NCI-H1930 (cell line): ENCODE measurements around the gene FBXW11.
A peak's percentile ranks its signal among the peaks of the same experiment; 100 is the strongest.
"Not testable (repeated sequence)": the region's sequence is repeated elsewhere in the genome, so short reads cannot be mapped to it uniquely, and the experiment has no call there.

ENCODE experiments used
- DNase-seq, 2 experiments: peaks; one replicate each; lab custom pipeline; 2025; lab: John Stamatoyannopoulos, UW

Gene FBXW11

DNA sequence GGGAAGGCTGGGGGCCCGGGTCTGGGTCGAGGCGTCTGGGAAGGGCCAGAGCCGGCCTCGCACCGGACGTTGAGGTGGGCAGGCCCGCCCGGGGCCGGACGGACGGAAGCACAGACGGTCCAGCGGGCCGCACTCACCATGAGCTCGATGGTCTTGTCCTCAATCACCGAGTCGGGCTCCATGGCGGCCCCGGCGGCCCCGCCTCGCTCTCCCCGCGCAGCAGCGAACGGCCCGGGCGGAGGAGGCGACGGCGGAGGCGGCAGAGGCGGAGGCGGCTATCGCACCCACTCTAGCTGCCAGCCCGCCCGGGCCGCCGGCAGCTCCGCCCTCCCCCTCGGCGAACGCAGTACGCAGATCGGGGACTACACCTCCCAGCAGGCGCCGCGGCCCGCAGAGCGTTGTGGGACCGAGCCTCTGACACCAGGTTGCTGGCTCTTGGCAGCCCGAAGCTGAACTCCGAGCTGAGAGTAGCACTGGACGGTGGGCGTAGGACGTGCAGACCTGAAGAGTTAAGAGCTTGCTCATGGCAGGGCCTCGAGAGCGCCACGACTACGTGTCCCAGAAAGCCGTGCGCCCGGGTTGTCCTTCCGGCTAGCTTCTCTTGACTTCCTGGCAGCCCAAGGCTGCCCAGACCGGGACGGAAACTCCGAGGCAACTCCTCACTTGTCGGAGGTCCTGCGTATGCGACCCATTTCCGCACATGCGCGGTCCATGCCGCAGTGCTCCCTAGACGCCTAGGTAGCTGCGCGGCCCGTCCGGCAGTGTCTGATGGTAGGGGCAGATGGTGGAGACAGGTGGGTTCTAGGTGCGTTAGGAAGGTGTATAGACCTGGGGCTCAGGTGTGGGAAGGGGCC lies at the start of gene FBXW11:
FBXW11 (minus strand) TSS at position 318 of the 854 bp plus-strand sequence; CDS start at position 182, 136 bp downstream.
- peak; percentile 85 to 88 for DNase-seq

DNA sequence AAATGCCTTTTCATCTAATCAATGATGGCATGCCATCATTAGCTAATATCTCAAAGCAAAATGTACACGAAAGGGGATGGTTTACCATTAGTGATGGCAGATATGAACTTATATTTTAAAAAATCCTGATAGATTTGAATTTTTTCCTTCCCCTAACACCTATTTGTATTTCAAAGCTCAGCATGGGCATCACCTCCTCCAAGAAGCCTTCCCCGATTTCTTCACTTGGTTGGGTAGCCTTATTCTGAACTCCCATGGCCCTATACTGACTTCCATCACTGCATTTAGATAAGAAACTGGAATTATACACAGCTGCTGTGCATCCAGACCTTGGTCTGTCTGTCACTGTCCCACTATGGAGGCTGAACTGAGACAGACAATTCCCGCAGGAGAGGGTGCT lies 49.6 kb upstream of the FBXW11 start:
- DNase-seq, result no peak

DNA sequence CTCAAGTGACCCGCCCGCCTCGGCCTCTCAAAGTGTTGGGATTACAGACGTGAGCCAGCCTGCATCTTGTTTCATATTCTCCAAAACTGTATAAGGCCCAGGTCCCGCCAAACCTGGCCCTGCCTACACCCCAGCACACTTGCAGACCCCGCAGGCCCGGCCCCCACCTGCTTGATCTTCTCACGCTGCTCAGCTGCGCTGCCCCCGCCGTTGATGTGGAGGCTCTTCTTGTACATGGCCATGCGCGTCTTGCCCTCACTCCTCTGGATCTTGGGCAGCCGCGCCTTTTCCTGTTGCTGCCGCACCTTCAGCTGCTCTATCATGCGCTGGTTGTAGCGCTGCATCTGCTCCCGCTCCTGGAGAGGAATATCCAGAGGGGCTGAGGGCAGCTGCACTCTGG lies 49.0 kb upstream of the FBXW11 start:
- no peak for DNase-seq

DNA sequence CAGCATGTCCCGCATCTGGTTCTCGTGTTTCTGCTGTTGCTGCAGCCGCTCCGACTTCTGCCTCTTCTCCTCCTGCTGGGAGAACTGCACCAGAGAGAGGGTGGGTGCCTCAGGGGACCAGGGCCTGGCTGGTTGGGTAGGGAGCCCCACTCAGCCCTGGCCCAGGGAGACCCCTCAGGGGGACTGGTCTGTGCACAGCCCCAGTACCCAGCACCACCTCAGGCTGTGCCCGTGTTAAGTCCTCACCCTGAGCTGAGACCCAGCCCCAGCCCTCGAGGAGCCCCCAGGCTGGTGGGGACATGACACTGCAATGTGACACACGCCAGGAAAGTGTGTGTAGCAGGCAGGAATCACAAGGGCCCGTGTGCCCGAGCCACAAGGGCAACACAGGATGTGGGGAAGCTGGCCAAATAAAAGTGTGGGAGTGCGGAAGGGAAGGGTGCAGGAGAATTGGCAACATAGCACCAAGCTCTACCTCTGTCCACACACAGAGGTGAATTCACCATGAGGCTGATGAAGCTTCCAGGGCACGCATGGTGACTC lies 48.2 kb upstream of the FBXW11 start:
- DNase-seq, result no peak

DNA sequence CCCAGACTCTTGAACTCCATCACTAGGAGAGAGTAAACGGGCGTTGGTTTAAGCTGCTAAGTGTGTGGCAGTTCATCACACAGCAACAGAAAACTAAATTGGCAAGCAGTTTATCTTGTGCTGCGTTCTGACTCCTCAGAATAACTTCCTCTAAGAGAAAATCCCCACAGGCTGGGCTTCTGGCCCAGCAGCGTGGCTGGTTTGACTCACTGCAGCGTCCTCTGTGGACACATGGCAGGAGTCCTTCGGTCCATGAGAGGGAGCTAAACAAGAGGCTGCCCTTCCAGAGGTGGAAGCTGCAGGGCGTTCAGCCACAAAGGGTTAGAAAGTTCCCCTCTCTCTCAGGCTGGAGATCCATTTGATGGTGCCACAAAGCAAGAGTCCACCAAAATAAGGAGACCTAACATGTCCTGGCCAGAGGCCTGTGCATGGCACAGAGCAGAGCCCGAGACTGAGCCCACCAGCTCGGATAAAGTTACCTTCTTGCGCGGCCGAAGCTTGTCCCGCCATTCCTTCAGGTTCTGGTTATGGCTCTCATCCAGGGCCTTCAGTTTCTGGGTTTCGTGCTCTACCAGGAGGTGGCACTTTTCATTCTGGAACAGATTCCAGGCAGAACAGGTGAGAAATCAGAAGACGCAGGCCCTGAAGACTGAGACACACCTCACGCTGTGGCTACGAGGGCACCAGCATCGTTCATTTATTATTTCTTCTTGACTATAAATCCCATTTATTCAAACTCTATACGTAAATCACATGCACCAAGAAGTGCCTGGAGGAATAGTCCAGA lies 46.2 kb upstream of the FBXW11 start:
- DNase-seq, result no peak

DNA sequence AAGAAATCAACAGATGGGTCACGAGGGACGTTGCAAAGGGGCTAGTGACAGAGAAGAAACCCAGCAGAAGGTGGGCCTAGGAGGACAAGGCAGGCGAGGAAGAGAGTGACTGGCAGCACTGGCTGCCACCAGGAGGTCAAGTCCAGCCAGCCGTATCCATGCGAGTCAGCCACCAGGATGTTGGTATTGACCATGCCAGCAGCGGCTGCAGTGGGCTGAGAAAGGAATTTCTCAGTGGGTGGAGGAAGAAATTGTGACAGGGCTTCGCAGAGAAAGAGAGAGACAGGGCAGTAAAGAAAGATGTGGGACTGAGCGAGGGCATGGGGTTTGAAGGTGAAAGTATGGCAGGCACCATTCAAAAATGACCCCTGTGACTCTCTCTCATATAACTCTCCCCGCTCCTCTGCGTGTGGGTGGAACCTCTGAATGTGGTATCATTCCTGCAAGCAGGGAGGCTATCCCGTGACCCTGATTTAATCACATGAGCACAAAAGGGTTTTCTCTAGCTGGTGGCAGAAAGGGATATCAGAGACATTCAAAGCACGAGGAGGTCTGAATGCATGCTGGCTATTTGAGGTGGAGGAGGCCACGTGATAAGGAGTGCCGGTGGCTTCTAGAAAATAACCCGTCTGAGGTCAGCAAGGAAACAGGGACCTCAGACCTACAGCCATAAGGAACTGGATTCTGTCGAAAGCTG lies 45.4 kb upstream of the FBXW11 start:
- DNase-seq, result no peak

DNA sequence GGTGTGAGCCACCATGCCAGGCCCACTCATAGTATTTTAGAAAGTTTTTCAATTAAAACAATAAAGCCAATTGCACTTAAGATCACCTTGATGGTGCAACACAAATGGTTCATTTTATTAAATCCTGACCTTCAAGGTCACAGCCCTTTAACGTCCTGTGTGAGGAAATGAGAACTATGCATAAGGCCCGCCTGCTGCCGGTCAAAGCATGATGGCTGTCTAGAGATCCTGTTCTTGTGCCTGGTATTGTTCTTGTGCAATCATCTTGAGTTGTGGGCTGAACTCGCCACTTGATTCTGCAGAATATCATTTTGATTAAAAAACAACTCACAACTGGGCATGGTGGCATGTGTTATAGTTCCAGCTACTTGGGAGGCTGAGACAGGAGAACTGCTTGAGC lies 43.6 kb upstream of the FBXW11 start:
- DNase-seq, result no peak

DNA sequence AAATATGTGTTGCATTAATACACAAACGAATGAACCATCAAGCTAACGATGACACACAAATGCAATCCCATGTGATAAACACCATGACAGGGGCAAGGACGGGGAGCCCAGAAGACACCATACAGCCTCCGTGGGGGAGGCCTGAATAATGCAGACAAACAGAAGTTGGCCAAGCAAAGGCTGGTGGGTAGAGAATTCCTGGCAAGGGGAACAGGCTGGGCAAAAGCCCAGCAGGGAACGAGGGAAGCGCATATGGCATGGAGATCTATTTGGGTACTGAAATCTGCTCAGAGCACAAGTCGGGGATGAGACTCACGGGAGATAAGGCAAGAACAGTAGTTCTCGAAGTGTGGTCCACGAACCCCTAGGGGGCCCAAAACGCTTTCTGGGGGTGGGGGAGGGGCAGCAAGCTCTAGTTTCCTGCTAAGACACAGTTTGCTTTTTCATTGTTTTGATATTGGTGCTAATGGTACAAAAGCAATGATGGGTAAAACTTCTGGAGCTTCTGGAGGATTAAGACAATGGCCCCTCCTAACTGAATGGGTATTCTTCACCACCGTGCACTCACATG lies 42.9 kb upstream of the FBXW11 start:
- DNase-seq, result no peak

DNA sequence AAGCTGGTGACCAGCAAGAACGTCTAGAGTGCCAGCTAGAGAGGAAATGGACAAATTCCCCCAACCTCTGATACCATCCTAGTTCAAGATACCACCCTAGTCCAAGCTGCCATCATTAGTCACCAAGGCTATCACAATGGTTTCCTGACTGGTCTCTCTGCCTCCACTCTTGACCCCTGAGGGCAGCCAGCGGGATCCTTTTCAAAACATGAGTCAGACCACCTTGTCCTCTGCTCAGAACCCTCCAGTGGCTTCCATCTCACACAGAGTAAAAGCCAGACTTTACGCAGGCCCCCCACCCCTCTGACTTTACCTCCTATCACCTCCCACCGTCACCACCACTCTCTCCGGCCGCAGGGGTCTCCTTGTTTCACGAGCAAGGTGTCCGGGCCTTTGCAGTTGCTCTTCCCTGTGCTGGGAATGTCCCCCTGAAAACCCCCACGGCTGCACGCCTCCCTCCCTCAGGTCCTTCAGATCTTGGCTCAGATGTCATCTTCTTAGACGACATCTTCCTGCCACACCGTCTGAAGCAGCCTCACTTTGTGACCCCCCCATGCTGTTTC lies 42.2 kb upstream of the FBXW11 start:
- DNase-seq, result no peak

DNA sequence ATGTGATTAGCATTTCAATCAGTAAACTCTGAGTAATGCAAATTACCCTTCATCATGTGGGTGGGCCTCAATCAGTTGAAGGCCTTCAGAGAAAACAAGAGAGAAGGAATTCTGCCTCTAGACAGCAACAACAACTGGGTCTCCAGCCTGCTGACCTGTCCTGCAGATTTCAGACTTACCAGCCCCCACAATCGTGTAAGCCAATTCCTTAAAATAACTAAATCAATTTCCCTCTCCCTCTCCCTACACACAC lies 41.7 kb upstream of the FBXW11 start:
- no peak for DNase-seq

DNA sequence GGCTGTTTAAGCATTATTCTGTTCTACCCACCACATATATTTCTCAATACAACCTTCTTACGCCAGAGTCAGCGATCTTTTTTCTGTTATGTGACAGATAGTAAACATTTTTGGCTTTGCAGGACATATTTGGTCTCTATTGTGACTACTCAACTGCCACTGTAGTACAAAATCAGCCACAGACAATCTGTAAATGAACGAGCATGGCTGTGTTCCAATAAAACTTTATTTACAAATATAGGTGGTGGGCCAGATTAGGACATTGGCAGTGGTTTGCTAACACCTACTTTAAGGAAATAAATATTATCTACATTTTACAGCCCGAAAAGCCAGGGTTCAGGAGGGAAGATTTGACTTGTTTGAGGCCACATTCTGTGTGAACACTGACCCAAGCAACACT lies 40.2 kb upstream of the FBXW11 start:
- DNase-seq, result no peak

DNA sequence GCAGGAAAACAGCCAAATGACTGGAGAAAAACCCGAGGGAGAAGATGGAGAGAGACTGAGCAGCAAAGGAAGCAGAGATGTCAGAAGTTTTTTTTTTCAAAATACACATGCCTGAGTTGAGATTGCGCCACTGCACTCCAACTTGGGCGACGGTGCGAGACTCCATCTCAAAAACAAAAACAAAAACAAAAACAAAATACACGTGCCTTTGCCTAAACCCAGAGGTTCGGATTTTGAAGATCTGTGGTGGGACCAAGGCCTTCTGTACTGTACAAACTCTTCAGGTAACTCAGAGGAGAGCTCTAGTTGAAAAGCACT lies 38.8 kb upstream of the FBXW11 start:
- DNase-seq, result no peak

DNA sequence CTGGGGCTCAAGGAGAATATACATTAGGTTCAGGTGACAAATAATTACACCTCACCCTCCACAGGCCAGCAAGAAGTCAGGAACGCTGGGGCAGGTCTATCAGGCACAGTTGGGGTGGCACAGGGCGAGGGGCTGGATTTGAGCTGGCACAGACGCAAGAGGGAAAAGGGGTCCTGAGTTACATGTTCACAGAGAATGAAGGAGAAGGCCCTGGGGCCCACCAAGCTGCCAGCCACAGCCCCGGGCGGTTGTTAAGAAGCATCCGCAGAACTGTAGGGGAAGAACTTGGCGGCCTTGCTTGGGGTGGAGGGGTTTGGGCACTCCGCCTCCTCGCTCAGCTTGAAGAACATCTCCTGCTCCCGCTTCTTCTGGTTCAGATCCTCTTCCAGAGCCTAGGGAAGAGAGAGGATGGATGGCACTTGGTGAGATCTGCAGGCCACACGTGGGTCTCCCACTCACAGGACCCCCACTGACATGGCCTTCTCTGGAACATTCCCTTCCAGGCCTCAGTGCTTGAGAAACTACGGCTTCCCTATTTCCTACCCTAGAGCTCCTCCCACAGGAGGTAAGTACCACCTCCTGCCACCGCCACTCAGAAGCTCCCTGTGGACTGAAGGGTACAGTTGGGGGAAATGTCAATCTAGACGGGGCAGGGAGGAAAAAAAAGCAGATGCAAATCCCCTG lies 38.3 kb upstream of the FBXW11 start:
- DNase-seq, result no peak

DNA sequence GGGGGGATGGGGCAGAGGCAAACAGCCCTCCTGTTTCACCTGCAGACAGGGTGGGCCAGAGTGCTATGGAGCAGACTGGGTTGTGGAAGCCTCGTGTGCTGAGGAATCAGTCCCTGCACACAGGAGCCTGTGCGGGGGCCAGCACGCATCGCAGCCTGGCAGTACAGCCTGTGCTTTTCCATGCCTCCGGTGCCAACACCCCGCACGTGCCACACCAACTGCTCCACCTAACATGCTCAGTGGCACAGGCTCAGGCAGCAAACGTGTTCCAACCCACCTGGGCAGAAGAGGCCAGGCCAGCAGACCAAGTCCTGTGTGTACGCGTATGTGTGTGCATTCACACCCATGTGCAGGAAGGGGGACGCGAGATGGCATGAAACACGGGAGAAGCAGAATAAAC lies 37.4 kb upstream of the FBXW11 start:
- no peak for DNase-seq

DNA sequence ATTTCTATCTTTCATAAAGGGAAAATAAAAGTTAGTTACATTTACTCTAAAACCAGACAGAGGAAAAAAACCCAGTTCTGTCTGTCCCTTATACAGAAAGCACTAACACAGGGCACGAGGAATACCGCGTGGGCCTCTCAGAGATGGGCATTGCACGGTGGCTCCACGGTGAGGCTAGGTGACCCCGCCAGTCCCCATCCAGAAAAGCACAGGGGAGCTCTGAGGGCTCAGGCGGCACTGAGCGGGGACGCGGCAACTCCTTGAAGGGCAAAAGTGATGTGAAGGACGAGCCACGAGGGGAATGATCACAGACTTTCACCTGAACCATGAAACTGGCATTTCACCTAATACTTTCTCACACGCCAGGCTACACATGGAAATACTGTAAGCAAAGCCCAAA lies 35.7 kb upstream of the FBXW11 start:
- DNase-seq, result no peak

DNA sequence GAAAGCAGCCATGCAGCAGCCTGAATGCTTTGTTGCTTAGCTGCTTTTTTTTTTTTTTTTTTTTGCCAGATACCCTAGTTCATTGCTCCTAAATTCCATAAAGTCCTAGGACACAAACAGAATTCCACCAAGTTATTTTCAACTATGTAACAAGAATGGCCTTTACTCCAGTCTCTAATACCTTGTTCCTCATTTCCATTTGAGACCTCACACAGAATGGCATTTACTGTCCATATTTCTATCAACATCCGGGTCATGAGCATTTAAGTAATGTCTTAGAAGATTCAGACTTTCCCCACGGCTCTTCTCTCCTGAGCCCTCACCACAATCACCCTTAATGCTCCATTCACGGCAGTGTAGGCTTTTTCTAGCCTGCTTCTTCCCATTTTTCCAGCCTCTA lies 31.7 kb upstream of the FBXW11 start:
- no peak for DNase-seq

DNA sequence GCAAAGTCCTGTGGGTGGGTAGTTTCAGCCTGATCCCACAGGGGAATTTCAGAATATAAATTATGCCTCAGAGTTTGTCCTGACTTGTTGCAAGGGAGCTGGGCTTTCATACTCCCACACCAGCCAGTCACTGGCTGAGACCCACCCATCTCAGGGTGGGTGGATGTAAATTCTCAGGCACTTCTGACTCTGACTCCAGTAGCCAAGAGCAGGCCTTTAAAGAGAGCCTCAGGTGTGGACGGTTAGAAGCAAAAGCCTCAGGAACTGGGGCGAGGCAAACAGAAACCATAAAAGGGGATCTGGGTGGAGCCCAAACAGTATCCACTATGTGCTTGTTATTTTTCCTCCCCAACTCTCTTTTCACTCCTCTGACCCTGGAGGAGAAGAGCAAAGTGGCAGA lies 28.6 kb upstream of the FBXW11 start:
- no peak for DNase-seq

DNA sequence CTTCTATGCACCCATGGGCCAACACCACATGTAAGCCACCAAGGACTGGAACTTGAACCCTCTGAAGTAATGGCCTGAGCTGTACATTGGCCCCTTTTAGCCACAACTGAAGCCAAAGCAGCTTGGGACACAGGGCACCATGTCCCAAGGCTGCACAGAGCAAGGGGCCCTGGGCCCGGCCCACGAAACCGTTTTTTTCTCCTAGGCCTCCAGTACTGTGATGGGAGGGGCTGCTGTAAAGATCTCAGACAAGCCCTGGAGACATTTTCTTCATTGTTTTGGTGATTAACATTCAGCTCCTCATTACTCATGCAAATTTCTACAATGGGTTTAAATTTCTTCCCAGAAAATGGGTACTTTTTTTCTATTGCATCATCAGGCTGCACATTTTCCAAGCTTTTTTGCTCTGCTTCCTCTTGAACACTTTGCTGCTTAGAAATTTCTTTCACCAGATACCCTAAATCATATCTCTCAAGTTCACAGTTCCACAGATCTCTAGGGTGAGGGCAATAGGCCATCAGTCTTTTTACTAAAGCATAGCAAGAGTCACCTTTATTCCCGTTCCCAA lies 25.5 kb upstream of the FBXW11 start:
- no peak for DNase-seq

DNA sequence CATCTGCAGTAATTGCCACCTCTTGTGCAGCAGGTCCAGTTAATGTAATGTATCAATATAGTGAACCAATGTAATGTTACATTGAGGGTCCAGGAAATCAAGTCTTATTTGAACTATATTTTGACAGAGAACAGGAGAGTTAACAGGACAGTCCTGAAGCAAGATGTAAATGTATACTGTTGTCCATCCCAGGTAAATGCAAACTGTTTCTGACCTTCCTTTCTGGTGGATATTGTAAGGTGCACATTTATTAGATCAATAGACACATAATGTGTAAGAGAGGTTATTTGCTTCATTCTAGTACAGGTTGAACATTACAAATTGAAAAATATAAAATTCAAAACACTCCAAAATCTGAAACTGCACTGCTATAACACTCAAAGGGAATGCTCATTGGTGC lies 23.4 kb upstream of the FBXW11 start:
- DNase-seq, result no peak

DNA sequence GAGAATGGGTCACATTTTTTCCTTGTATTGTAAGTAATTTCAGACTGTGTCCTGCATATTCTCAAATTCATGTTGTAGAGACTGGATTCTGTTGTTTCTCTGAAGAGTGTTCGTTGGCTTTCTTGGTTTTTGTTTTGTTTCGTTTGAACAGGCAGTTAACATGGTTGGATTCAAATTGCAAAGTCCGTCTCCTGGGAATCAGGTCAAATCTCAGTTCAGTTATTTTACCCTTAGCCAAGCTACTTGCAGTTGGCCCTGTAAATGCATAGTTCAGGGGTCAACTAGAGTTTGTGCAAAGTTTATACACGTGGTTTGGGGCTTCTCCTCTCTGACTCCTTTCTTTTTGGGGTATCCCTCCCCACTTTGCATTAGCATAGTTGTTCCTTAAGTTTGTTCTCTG lies 21.7 kb upstream of the FBXW11 start:
- DNase-seq, result no peak

DNA sequence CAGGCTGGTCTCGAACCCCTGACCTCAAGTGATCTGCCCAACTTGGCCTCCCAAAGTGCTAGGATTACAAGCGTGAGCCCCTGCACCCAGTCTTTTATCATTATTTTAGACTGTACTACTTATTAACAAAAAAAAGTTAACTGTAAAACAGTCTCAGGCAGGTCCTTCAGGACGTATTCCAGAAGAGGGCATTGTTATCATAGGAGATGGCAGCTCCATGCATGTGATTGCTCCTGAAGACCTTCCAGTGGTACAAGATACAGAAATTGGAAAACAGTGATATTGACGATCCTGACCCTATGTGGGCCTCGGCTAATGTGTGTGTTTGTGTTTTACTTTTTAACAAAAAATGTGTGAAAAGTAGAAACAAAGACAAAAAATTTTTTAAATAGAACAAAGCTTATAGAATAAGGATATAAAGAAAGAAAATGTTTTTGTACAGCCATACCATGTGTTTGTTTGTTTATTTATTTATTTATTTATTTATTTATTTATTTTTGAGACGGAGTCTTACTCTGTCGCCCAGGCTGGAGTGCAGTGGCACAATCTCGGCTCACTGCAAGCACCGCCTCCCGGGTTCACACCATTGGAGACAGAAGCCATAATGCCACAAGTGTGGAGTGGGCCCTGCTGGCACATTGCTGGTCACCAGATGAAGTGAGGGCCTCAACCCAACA lies 13.8 kb upstream of the FBXW11 start:
- not testable (repeated sequence) for DNase-seq
